K562 (cell line): ENCODE data around the gene MTHFD2. TPM values are rescaled to one million over a fixed set of nuclear protein-coding genes. Genes with fewer than 3 reads are reported as not detected.

Source experiments
- ATAC-seq: fragments of 200-7000 bp; cut with Tn5 transposase; 3 replicates; pipeline ENCODE4 v1.9.1; 2020; ENCODE audit warnings: moderate library complexity
- BruUV-seq: library from RNA; stranded (reverse); fragments of 400-500 nt; replicated peaks from 2 replicates; lab custom pipeline; 2021; lab: Mats Ljungman, UMichigan
- CTCF ChIA-PET: fragments of 300-600 bp; formaldehyde crosslinking; extraction: SDS; loops from one replicate; lab custom pipeline; 2021; ENCODE audit warnings: low intra/inter-chr PET ratio; lab: Yijun Ruan, JAX
- POLR2A ChIA-PET: fragments of 300-600, 350-650 bp; sonication (Branson Sonifier 250); formaldehyde crosslinking; extraction: SDS; loops from one replicate; lab custom pipeline; 2021; ENCODE audit warnings: antibody characterized with exemption, inconsistent platforms; lab: Yijun Ruan, JAX
- DNase-seq, 4 experiments: peaks; one replicate each; pipeline versions ENCODE4 v3.0.0 to v3.0.0-alpha.2; 2011 to 2018; ENCODE audit warnings: low spot score in 3 of 4, mixed read lengths in 3 of 4; ENCODE audit errors: extremely low read depth in 1 of 4
- FAIRE-seq: peaks from 2 replicates; lab custom pipeline; 2011; peaks lifted over from hg19 to GRCh38; lab: Jason Lieb, UNC
- H2AFZ ChIP-seq: 2 replicates; pipeline ENCODE4 v1.6.0; 2011; ENCODE audit warnings: low read depth, low read length, control low read depth, inconsistent platforms
- H3K27ac ChIP-seq: fragments of 200-600 bp; 3 replicates; pipeline ENCODE4 v1.8.0; 2011; ENCODE audit warnings: low read depth, mild to moderate bottlenecking, control low read depth, inconsistent platforms, low read length, moderate library complexity, mixed read lengths; ENCODE audit errors: extremely low read depth
- H3K27me3 ChIP-seq, 2 experiments: fragments of 300-600 bp in 1 of 2; 2 replicates in 1 of 2; 3 replicates in 1 of 2; pipeline versions ENCODE4 v1.6.0 to v1.8.0; 2011; ENCODE audit warnings: inconsistent platforms in 2 of 2, low read length in 2 of 2, mild to moderate bottlenecking in 1 of 2, mixed read lengths in 1 of 2, moderate library complexity in 1 of 2; ENCODE audit not compliant: control insufficient read depth in 2 of 2, insufficient read depth in 2 of 2
- H3K36me3 ChIP-seq: fragments of 300-600 bp; 3 replicates; pipeline ENCODE4 v1.8.0; 2011; ENCODE audit warnings: mild to moderate bottlenecking, low read length, inconsistent platforms; ENCODE audit not compliant: control insufficient read depth, insufficient read depth
- H3K4me1 ChIP-seq, 2 experiments: fragments of 200-600 bp in 1 of 2; replicated peaks in 1 of 2; 2 replicates in 1 of 2; 3 replicates in 1 of 2; pipeline versions ENCODE4 v1.5.1 to v1.8.0; 2011; ENCODE audit warnings: inconsistent platforms in 2 of 2, low read length in 2 of 2, mild to moderate bottlenecking in 1 of 2, mixed read lengths in 1 of 2, moderate library complexity in 1 of 2; ENCODE audit not compliant: control insufficient read depth in 2 of 2, insufficient read depth in 2 of 2
- H3K4me2 ChIP-seq: 2 replicates; pipeline ENCODE4 v1.6.1; 2011; ENCODE audit warnings: low read length, control low read depth, inconsistent platforms, mixed read lengths; ENCODE audit not compliant: insufficient read depth
- H3K4me3 ChIP-seq: fragments of 200-600 bp; sonication (generic), shearing (Covaris generic); 2 replicates; pipeline ENCODE4 v1.5.1; 2016; ENCODE audit warnings: control low read depth, inconsistent platforms
- H3K79me2 ChIP-seq: fragments of 200-600 bp; 3 replicates; pipeline ENCODE4 v1.8.0; 2011; ENCODE audit warnings: low read length, inconsistent platforms; ENCODE audit not compliant: control insufficient read depth, insufficient read depth
- H3K9ac ChIP-seq, 2 experiments: 2 replicates each; pipeline versions ENCODE4 v1.6.0 to v1.6.1; 2011; ENCODE audit warnings: low read depth in 2 of 2, low read length in 2 of 2, control low read depth in 1 of 2, inconsistent platforms in 1 of 2, mild to moderate bottlenecking in 1 of 2, mixed read lengths in 1 of 2; ENCODE audit not compliant: insufficient read depth in 1 of 2
- H3K9me1 ChIP-seq: one replicate; pipeline ENCODE4 v1.6.0; 2011; ENCODE audit warnings: inconsistent platforms, mild to moderate bottlenecking, low read length, moderate library complexity; ENCODE audit not compliant: control insufficient read depth, insufficient read depth
- H3K9me3 ChIP-seq: replicated peaks from 2 replicates; pipeline ENCODE4 v1.5.1; 2011; ENCODE audit warnings: low read depth, low read length, inconsistent platforms; ENCODE audit not compliant: control insufficient read depth, insufficient read depth
- H4K20me1 ChIP-seq: replicated peaks from 2 replicates; pipeline ENCODE4 v1.6.1; 2011; ENCODE audit warnings: low read length, inconsistent platforms, mixed read lengths; ENCODE audit not compliant: control insufficient read depth, insufficient read depth
- ATF3 ChIP-seq, 2 experiments: fragments of 450-650 bp in 1 of 2; sonication (generic) in 1 of 2; formaldehyde crosslinking in 1 of 2; IDR thresholded peaks in 1 of 2; conservative IDR thresholded peaks in 1 of 2; 2 replicates each; pipeline versions ENCODE4 v1.6.1 to v1.8.1; 2016 to 2023; ENCODE audit warnings: mild to moderate bottlenecking in 2 of 2, moderate library complexity in 2 of 2, inconsistent platforms in 1 of 2, missing genetic modification reagents in 1 of 2
- ATF7 ChIP-seq: fragments of 450-650 bp; IDR thresholded peaks from 2 replicates; pipeline ENCODE4 v1.7.1; 2014; ENCODE audit warnings: mild to moderate bottlenecking, moderate library complexity
- CBFA2T3 ChIP-seq: fragments of 450-650 bp; IDR thresholded peaks from 2 replicates; pipeline ENCODE4 v1.6.1; 2017
- CREB3L1 ChIP-seq: fragments of 450-650 bp; IDR thresholded peaks from 2 replicates; pipeline ENCODE4 v1.6.1; 2014; ENCODE audit warnings: low read depth, mild to moderate bottlenecking, moderate library complexity, borderline replicate concordance
- DPF2 ChIP-seq: fragments of 450-650 bp; IDR thresholded peaks from 2 replicates; pipeline ENCODE4 v1.6.1; 2016
- E2F6 ChIP-seq, 2 experiments: IDR thresholded peaks; 2 replicates each; pipeline ENCODE4 v1.6.1; 2011; ENCODE audit warnings: borderline replicate concordance in 1 of 2, control low read depth in 1 of 2, low read depth in 1 of 2, low read length in 1 of 2, mild to moderate bottlenecking in 1 of 2, mixed read lengths in 1 of 2, moderate library complexity in 1 of 2; ENCODE audit not compliant: insufficient read depth in 1 of 2, insufficient read length in 1 of 2, poor library complexity in 1 of 2, severe bottlenecking in 1 of 2; ENCODE audit errors: extremely low read depth in 1 of 2
- GTF2E2 ChIP-seq: fragments of 200-800 bp; sonication (Bioruptor generic); IDR thresholded peaks from 2 replicates; pipeline ENCODE4 v1.6.1; 2016; ENCODE audit warnings: missing genetic modification characterization, missing compliant biosample characterization
- HNRNPLL ChIP-seq: fragments of 200-400 bp; formaldehyde crosslinking; IDR thresholded peaks from 2 replicates; pipeline ENCODE4 v1.6.1; 2017; ENCODE audit warnings: low read length, low read depth, mild to moderate bottlenecking; ENCODE audit not compliant: poor library complexity, severe bottlenecking
- KAT7 ChIP-seq: sonication (generic); formaldehyde crosslinking; IDR thresholded peaks from 2 replicates; pipeline ENCODE4 v1.8.0; 2022; ENCODE audit warnings: missing genetic modification reagents, mild to moderate bottlenecking, borderline replicate concordance
- L3MBTL2 ChIP-seq: fragments of 450-650 bp; IDR thresholded peaks from 2 replicates; pipeline ENCODE4 v1.6.1; 2016; ENCODE audit warnings: mild to moderate bottlenecking, moderate library complexity
- MNT ChIP-seq, 2 experiments: fragments of 450-650 bp; conservative IDR thresholded peaks; 2 replicates each; pipeline ENCODE4 v1.6.1; 2017; ENCODE audit warnings: mild to moderate bottlenecking in 2 of 2, moderate library complexity in 2 of 2
- RBM34 ChIP-seq: fragments of 200-400 bp; formaldehyde crosslinking; IDR thresholded peaks from 2 replicates; pipeline ENCODE4 v1.6.1; 2018; ENCODE audit warnings: low read length, borderline replicate concordance; ENCODE audit not compliant: insufficient read depth
- SIX5 ChIP-seq, 2 experiments: IDR thresholded peaks; 2 replicates each; pipeline ENCODE4 v1.6.1; 2011; ENCODE audit warnings: low read length in 2 of 2, borderline replicate concordance in 1 of 2, low read depth in 1 of 2, mild to moderate bottlenecking in 1 of 2, moderate library complexity in 1 of 2; ENCODE audit not compliant: insufficient read depth in 1 of 2
- TAL1 ChIP-seq: fragments of 450-650 bp; IDR thresholded peaks from 2 replicates; pipeline ENCODE4 v1.6.1; 2016; ENCODE audit warnings: mild to moderate bottlenecking
- ZNF217 ChIP-seq: sonication (generic); formaldehyde crosslinking; IDR thresholded peaks from 2 replicates; pipeline ENCODE4 v1.8.0; 2022; ENCODE audit warnings: mild to moderate bottlenecking, missing genetic modification reagents
- WGBS: fragments of 100-300 bp; shearing (Covaris generic); methylation state at CpG from one replicate; pipeline ENCODE4 v1.1.6; 2016; ENCODE audit warnings: low coverage, mixed read lengths; ENCODE audit not compliant: insufficient coverage; ENCODE audit errors: missing lambda C conversion rate; 5-methylcytosine and 5-hydroxymethylcytosine counted together
- in situ Hi-C: fragments of 300-500 bp; cut with MboI; formaldehyde crosslinking; loops from 4 replicates; pipeline ENCODE4 v1.15.0; 2018; ENCODE audit warnings: inconsistent platforms, mixed read lengths
- intact Hi-C: fragments of 100-400 bp; cut with micrococcal nuclease; formaldehyde crosslinking; loops from 2 replicates; pipeline ENCODE4 v1.14.2; 2022
- polyA plus RNA-seq, 8 experiments: library from polyadenylated mRNA; depleted of rRNA in 4 of 8; stranded (reverse) in 5 of 8; unstranded in 3 of 8; fragments of >200 nt; fragmentation: Nextera tagmentation in 2 of 8; fragmentation: Illumina TruSeq in 1 of 8; extraction: Ambion mirVana in 2 of 8; extraction: Trizol in 1 of 8; gene quantifications; 2 replicates each; pipeline versions ENCODE4 v1.2.1 to v1.2.3, GENCODE V29; 2011 to 2014; ENCODE audit warnings: inconsistent platforms in 1 of 8, missing spikeins in 1 of 8
- total RNA-seq, 7 experiments: library from RNA; depleted of rRNA in 6 of 7; stranded (reverse); fragments of >200 nt in 6 of 7; fragmentation: Illumina TruSeq in 2 of 7; extraction: Trizol in 2 of 7; gene quantifications; 2 replicates each; pipeline versions ENCODE4 v1.2.1 to v1.2.3, GENCODE V29; 2011 to 2021; ENCODE audit warnings: low replicate concordance in 1 of 7

The MTHFD2 gene
- total and polyA plus RNA-seq, 9 of the 15 experiments (the other 6 are each of a cell fraction or from before 2014, with no cell fraction given): 113 to 520 (median 234) TPM

GRCh38 chr2:74206180-74206688, 7.8 kb downstream of the MTHFD2 start:
- BruUV-seq: no TSS peak
- POLR2A ChIA-PET: interaction anchor here (0.6 to 5.9 kb wide), 14 partner anchors 7 to 275 kb away, joined by 3 to 62 read pairs (median 4); partner anchors contain the start of gene MOB1A
- in situ Hi-C loops: no loop called here
- ATAC-seq: peak; percentile 71
- H3K27ac ChIP-seq: peak overlapping the region; percentile 78; the same call in 2 of the 3 replicates
- intact Hi-C loops: no loop called here
- peaks cover 99% of the 10 kb centered on the region for H3K36me3 ChIP-seq
- peaks cover 86% of the 10 kb centered on the region for H3K79me2 ChIP-seq
- no peak overlapping the region for H3K4me3 ChIP-seq
- WGBS: 22% methylated on average over 6 of the region's 6 CpGs
- H2AFZ ChIP-seq: no peak overlapping the region
- peak; percentile 33 to 75 (median 46) for DNase-seq
- H3K4me1 ChIP-seq: peaks cover 13 to 32% of the 10 kb centered on the region in 2 experiments
- no peaks in the 10 kb centered on the region for H3K9me3 ChIP-seq
- peak overlapping the region in 1 of 2 experiments; percentile 67; a peak in 2 of 4 replicates for H3K9ac ChIP-seq
- FAIRE-seq: peak; percentile 86
- peaks cover 39% of the 10 kb centered on the region for H4K20me1 ChIP-seq
- peak overlapping the region; percentile 13; the same call in 1 of the 2 replicates for H3K4me2 ChIP-seq
- H3K9me1 ChIP-seq: peaks cover 9% of the 10 kb centered on the region
- H3K27me3 ChIP-seq: no peaks in the 10 kb centered on the region
- CTCF ChIA-PET: no interaction called here
- no peak for TF ChIP-seq SIX5 (IDR thresholded peaks at IDR 0.05; ENCODE audit: borderline replicate concordance in 1 of 2, insufficient read depth in 1 of 2, low read depth in 1 of 2, low read length in 2 of 2)
- TF ChIP-seq E2F6 (IDR thresholded peaks at IDR 0.05; ENCODE audit: borderline replicate concordance in 1 of 2, extremely low read depth in 1 of 2, insufficient read depth in 1 of 2, insufficient read length in 1 of 2, low read depth in 1 of 2, low read length in 1 of 2, poor library complexity in 1 of 2, severe bottlenecking in 1 of 2): peak in 1 of 2 experiments; percentile 59
- no peak for TF ChIP-seq RBM34
- TF ChIP-seq CBFA2T3: peak; percentile 63
- TF ChIP-seq HNRNPLL: no peak
- peak; percentile 75; the same call in 1 of the 2 replicates for TF ChIP-seq CREB3L1
- no peak for TF ChIP-seq GTF2E2 (tag)
- TF ChIP-seq ATF7: peak; percentile 85
- peak; percentile 74 for TF ChIP-seq DPF2
- TF ChIP-seq TAL1: 0 out of 2 replicates have a peak, but pooled peaks have one; percentile 9
- TF ChIP-seq KAT7 (CRISPR knock-in tag): no peak
- peak in 1 of 2 experiments; percentile 37; a peak in 2 of 4 replicates for TF ChIP-seq MNT (conservative IDR thresholded peaks at IDR 0.05)
- TF ChIP-seq L3MBTL2: peak; percentile 63; the same call in 1 of the 2 replicates
- no peak for TF ChIP-seq ZNF217 (CRISPR knock-in tag)
- TF ChIP-seq ATF3 (IDR thresholded peaks at IDR 0.05): peak; percentile 91
- no peak for TF ChIP-seq ATF3 (CRISPR knock-in tag; conservative IDR thresholded peaks at IDR 0.05)
